ENCODE measurements around the gene LRRC15.

- TF ChIP-seq CTCF (IDR thresholded peaks at IDR 0.05) = no peak
- TF ChIP-seq EP300 (IDR thresholded peaks at IDR 0.05) = no peak
- TF ChIP-seq POLR2AphosphoS5 (IDR thresholded peaks at IDR 0.05) = no peak
- no peak for TF ChIP-seq POLR2A (IDR thresholded peaks at IDR 0.05)
These were observed 21.3 kb upstream of the LRRC15 start for GRCh38 chr3:194390835-194391234.
